HG02884 (cell line): ENCODE data around the gene HTRA3.
"Not testable (repeated sequence)": the region's sequence is repeated elsewhere in the genome, so short reads cannot be mapped to it uniquely, and the experiment has no call there.

Experiments used
- ATAC-seq: cut with Tn5 transposase; IDR thresholded peaks from one replicate; pipeline ENCODE4 v1.9.1; 2021; ENCODE audit warnings: mild to moderate bottlenecking, moderate library complexity; ENCODE audit not compliant: unreplicated experiment

Gene HTRA3

DNA sequence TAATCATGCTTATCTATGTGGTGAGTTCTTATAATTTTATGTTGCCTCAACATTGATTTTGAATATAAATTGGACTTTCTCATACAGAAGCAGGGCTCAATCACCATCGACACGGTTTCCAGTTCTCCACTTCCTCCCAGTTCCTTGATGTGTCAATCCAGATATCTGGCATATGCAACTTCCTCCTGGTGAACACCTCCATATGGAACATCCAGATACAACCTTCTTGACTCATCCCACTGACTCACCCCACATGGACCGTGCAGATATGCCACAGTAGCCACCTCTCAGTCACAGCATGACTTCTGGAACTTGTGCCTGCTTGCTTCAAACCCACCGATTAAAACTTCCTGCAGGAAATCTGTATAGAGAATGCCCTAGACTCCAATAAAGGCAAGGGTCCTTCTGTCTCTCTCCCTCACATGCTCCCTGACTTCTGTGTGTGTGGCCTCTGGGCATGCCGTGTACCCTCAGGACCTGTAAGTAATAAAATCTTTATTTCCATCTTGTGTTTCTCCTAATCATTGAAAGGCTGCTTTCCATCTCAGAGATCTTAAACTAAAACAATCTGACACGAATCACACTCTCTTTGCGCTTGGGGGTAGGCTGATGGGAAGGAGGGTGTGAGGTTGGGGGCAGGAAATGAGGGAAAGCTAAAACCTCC lies 67.0 kb downstream of the HTRA3 start:
- ATAC-seq = no peak

DNA sequence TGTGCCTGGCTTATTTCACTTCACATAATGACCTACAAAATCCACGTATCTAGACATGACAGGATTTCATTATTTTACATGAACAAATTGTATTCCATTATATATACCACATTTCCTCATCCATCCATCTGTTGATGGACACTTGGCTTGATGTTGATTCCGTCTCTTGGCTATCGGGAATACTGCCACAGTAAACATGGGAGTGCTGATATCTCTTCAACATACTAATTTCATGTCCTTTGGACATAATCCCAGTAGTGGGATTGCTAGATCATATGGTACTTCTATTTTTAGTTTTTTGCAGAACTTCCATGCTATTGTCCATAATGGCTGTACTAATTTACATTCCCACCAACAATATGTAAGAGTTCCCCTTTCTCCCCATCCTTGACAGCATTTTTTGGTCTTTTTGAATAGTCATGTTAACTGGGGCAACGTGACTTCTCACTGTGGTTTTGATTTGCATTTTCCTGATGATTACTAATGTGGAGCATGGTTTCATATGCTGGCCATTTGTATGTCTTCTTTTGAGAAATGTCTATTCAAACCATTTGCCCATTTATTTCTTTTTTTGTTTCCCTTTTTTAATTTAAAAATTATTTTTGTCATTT lies 68.9 kb downstream of the HTRA3 start:
- ATAC-seq = no peak

DNA sequence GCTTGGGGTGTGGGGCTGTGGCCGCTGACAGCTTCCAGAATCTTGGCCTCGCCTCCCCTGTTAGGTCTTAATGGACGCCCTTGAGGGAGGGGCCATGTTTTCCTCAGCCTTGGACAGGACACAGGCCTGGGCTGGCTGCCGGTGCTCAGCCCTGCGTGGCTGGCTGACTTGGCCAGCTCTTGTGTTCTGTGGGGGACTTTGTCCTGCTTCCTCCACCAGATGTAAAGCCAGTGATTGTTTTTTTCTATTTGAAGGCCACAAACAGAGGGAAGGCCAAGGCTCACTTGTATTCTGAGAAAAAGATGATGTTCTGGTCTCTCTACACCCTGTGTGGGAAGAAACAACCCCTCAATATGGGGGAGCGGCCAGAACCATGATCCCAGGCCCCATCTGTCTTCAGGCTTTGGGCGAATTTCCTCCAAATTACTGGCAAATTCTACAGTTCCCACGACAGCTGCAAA lies 71.3 kb downstream of the HTRA3 start:
- no peak for ATAC-seq

DNA sequence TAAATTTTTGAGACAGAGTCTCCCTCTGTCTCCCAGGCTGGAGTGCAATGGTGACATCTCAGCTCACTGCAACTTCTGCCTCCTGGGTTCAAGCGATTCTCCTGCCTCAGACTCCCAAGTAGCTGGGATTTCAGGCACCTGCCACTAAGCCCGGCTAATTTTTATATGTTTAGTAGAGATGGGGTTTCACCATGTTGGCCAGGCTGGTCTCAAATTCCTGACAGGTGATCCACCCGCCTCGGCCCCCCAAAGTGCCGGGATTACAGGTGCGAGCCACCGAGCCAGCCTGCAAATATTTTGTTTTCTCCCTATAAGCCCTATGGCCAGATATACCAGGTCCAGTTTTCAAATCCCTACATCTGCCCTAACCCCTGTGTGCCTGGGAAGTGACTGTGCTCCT lies 71.7 kb downstream of the HTRA3 start:
- ATAC-seq = not testable (repeated sequence)

DNA sequence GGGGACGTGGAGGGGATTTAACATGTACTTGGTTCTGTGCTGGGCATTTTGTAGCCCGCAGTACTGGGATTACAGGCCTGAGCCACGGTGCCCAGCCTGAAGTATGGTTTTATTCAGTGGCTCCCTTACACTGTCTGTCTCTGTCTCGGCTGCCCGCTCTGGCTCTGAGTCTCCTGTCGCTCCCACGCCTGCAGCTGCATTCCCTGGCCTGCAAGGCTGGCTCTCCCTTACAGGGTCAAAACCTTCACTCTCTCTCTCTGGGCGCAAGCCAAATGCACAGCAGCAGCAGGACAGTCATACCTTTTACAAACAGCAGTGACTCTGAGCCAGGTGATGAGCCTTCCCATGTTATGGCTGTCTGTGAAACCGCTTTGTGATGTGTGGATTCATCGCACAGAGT lies 72.1 kb downstream of the HTRA3 start:
- ATAC-seq = no peak

DNA sequence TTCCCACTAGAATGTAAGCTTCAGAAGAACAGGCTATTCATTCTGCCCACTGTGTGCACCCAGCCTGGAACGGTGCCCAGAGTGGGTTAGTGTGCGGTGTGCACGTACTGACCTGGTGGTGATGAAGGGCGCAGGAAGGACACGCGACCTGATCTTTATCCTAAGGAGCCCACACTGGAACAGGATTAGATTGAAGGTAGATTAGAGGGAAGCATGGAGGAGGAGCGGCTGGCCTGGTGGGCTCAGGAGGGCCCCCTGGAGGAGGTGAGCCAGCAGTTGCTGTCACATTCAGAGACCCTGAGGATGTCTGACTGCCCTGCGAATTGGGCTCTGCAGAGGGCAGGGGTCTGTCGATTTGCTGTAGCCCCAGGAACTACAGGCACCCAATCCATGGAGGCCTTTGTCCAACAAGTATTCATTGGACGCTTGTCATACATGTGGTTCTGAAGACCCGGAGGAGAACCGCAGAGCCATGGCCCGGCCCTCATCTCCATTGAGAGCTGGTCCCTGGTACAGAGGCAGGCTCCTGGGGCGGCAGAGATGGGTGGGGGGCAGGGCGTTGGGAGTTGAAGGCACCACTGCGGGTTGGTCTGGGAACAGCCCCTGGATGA lies 73.2 kb downstream of the HTRA3 start:
- ATAC-seq = no peak

DNA sequence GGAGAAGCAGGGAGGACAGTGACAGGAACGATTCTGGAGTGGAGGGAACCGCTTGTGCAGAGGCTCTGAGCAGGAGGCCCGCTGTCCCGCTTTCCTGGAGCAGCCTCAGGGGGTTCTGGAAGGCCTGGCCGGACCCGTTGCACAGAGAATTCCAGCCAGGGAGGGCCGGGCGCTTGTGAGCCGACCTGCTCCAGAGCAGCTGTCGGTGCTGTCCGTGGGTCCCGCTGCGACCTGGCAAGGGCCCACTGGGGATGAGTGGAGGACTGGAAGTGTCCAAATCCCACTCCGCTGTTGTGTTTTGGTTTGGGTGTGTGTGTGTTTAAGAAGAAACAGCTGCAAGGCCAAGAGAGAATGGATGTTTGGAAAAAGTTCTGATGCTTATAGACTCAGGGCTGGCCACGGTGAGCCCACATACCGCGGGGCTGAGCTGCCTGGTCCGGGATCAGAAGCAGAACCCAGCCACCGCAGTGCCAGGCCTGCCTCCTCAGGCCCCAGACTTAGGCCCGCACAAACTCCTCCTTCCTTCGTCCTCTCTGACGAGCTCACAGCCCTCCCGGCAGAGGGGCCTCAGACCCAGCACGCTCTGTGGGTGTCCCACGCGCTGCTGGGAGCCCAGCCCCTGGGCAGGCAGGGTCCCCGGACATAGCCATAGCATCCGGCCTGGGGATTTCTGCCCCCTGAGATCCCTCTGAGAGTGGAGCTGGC lies 73.9 kb downstream of the HTRA3 start:
- ATAC-seq = no peak

DNA sequence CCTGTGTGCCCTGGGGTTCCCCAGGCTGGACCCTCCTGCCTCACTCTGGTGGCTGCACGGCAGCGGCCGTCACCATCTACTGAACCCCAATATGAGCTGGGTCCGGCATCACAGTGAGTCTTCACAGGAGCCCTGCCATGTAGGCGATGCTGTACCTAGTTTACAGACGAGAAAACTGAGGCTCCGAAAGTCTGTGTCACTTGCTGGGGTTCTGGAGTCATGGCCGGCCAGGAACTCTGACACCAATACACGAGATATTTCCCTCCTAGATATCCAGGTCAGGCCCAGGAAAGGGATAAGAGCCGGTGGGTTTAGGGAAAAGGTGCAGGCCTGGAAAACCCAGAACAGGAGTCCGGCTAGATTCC lies 74.4 kb downstream of the HTRA3 start:
- ATAC-seq = no peak

DNA sequence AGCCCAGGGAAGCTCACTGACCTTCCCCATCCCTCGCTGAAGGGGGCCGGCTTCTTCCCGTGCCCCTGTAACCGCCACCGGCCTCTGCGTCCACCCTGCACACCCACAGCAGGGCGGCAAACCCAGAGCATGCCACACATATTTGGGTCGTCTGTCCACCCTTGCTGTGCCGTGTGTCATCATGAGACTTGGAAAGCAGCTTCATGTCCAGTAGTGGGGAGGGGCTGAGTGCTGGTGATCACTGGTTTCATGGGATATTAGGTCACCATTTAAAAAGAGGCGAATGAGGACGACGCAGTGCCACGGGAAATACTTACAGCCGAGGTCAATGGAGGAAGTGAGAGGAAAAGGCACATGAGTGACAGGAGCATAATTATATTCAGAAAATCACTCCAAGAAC lies 74.8 kb downstream of the HTRA3 start:
- ATAC-seq = no peak

DNA sequence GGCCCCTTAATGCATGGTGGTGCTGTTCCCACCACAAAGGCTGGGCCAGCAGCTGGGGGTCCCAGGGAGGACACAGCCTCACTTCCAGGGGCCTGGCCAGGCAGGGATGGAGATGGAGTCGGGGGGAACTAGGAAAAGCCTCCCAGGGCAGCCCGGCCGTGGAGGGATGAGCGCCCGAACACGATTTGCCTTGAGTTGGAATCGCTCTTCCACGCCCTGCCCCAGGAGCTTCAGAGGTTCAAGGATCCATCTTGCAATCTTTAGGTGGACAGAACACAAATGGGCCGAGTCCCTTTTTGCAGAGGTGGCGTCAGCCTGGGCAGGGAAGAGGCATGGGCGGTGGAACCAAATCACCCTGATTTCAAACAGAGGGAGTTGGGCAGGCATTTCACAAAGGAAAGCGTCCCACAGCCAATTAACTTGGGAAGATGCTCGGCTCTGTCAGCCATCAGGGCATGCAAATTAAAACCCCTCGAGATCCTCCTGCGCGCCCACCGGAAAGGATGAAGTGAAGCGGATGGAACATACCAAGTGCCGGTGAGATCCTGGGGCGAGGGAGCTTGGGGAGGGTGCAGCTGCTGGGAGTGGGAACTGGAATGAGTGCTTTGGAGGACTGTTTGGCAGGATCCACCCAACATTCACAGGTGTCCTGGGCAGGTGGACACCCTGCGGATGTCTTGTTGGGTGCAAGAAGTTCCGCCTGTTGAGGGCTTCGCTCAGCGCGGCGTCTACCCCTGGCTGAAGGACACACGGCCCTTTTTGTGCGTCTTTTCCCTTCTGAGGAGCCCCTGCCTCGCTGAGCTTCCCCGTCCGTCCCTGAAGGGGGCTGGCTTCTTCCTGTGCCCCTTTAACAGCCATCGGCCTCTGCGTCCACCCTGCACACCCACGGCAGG lies 75.7 kb downstream of the HTRA3 start:
- ATAC-seq = no peak

DNA sequence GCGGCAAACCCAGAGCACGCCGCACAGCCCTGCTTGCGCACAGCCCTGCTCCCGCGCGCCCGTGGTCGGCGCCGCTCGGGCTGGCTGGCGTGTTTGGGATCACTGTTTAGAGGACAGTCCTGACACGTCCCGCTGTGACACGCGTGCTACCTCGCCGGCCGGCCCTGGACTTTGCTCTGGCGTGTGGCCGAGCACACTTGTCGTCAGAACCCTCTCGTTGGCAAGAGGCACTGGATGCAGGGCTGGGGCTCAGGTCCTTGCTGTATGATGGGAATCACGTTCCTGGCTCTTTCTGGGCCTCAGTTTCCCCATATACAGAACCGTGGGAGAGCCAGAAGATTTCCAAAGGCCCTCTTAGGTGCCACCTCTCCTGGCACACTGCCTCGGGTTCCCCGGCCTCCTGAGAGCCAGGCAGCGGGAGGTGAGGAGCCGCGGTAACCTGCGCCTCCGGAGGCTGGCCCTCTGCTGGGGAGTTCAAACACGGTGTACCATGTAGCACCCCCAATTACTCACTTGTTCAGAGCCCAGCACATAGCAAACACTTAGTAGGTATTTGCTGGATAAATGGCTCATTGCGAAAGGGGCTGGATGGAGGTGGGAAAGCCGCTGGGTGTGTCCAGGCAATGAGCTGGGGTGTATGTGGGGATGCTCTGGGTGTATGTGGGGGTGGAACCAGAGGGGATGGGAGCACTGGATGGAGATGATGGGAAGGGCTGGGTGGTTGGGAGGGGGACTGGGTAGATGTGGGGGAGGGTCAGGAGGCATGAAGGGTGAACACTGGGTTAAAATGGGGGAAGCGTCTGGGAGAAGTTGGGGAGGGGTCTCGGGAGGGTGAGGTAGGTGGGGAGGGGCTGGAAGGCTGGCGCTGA lies 76.6 kb downstream of the HTRA3 start:
- ATAC-seq = no peak

DNA sequence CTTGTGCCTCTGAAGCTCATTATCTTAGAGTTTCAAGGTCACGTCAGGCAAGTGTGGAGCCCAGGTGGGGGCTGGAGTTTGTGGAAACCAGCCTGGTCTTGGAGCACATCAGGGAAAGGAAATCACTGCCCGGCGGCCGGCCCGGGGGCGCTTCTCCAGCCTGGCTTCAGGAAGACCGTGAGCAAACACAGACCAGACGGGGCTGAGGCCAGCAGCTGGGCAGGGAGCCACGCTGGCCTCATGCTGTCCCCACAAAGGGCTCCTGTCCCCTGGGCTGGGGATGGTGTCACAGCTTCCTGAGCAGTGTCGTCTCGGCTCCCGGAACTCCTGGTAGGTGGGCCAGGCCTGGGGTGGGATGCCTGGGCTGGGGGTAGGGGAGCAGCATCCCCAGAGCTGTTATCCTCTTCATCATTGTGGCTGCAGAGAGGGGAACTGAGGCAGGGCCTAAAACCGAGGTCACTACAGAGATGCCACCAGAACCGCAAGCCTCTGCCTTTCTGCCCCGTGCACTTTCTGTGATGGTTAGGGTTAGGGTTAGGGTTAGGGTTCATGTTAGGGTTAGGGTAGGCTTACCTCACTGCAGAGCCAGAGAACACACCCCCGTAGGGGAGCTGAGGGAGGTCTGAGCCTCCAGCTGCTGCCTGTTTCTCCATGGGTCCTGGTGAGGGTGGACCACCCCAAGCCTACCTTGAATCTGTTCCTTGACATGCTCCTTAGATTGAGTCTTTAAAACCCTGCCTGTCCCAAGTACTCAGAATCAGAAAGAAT lies 77.5 kb downstream of the HTRA3 start:
- no peak for ATAC-seq

DNA sequence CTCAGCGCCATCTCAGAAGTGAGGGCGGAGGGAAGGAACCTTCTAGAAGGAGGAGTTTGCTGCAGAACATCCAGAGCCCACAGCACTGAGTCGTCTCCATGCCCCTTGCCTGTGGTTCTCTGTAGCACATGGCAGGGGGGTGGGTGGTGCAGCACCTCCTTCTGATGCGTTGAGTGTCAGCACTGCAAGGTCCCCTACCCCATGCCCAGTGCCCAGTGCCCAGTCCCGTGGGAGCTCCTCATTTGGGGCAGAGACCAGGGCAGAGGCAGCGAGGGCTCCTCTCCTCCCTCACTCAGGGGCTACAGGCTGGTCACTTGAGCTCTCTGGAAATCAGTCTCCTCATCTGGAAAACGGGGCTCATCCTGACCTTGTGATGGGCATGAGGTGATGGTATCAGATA lies 78.1 kb downstream of the HTRA3 start:
- no peak for ATAC-seq

DNA sequence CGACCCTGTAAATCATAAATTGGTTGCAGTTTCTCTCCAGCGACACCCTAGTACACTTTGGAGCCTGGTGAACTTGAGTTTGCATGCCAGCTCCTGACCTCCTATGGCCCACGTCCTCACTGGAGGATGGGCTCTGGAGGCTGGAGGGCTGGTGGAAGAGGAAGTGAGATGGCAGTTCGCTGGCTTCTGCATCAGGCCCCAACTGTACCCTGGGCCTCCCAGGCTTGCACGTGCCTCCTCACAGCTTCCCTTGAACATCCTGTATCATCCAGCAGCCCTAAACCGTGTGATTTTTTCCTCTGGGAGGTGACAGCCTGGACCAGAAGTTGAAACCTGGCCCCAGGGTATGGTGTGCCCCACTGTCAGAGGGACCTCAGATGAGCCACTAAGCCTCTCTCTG lies 78.5 kb downstream of the HTRA3 start:
- no peak for ATAC-seq

DNA sequence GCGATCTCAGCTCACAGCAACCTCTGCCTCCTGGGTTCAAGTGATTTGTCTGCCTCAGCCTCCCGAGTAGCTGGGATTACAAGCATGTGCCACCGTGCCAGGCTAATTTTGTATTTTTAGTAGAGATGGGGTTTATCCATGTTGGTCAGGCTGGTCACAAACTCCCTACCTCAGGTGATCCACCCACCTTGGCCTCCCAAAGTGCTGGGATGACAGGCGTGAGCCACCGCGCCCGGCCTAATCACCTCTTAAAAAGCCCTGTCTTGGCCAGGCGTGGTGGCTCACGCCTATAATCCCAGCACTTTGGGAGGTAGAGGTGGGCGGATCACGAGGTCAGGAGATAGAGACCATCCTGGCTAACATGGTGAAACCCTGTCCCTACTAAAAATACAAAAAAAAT lies 79.7 kb downstream of the HTRA3 start:
- ATAC-seq = not testable (repeated sequence)

DNA sequence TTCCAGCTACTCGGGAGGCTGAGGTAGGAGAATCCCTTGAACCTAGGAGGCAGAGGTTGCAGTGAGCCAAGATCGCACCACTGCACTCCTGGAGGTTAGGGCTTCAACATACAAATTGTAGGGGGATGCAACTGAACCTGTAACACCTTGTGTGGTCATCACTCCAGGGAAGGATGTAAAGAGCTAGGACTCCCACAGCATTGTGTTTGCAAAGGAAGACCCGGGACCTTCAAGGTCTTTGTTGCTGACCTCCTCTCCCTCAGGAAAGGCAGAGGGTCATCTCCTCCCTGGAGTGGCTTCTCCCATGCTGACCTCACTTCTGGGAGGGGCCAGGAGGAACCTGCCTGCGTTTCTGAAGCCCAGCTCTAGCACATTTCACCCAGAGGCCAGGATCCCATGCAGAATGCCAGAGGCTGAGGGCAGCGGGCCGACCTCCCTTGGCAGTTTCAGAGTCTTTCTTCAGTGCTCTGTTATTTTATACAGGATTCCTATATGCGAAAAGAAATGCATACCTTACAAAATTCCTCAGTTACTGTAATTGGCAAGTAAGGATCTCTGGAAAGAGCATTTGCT lies 80.2 kb downstream of the HTRA3 start:
- no peak for ATAC-seq

DNA sequence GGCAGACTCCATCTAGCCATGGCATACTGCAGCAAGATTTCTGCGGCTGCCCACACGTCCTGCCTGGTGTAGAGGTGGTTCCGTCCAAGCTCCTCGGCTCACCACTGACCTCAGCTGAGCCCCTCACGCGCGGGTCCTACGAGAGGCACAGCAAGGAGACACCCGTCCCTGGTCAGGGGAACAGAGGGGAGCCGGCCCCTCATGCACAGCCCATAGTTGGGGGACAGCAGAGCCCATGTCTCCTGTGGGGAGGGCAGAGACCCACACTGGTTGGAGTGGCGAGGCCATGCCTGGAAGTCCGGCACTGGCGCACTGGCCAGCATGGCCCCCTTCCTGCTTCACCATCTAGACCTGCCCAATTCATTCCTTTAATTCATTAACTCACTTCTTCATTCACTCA lies 80.8 kb downstream of the HTRA3 start:
- ATAC-seq = no peak

DNA sequence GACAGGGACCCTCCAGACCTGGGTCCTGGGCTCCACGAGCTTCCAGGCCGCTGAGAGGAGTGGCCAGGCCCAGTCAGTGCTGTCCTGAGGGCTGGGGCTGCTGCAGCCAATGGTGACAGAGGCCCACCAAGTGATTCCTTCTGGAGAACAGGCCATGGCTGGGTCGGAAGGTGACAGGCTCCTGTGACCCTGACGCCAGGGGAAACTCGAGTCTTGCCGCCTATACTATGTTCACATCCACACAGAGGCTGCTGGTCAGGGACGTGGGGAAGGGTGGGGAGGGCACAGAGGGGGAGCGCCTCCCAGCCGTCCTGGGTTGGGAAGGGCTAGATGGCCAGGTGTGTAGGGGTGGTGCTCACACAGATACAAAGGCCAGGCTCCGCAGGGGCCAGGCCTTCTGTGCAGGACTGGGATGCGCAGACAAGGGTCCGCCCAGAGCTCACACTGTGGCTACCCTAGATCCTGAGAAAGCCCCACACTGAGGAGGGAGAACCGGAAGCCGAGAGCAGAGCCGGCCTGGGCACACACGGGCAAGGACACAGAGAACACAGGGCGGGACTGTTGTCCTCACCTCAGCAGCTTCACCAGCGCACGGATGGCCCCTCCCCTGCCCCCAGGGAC lies 81.4 kb downstream of the HTRA3 start:
- no peak for ATAC-seq
